OCI-LY3 (cell line): ENCODE measurements around the gene CAMTA1.

ENCODE experiments used
- H2AFZ ChIP-seq: fragments of 200-600, 300-600 bp; shearing (Covaris generic); 2 replicates; pipeline ENCODE4 v1.6.0; 2014; ENCODE audit warnings: antibody characterized with exemption, low read depth, low read length
- H3K27ac ChIP-seq: fragments of 200-600, 300-600 bp; sonication (generic); 2 replicates; pipeline ENCODE4 v1.5.1; 2014; ENCODE audit warnings: mild to moderate bottlenecking, low read length, moderate library complexity, mixed read lengths
- H3K27me3 ChIP-seq: fragments of 200-600, 300-600 bp; sonication (generic); 2 replicates; pipeline ENCODE4 v1.6.1; 2014; ENCODE audit warnings: low read depth, low read length, mixed read lengths
- H3K36me3 ChIP-seq: fragments of 200-600, 300-600 bp; sonication (generic); replicated peaks from 2 replicates; pipeline ENCODE3; 2014; ENCODE audit warnings: low read depth, low read length, mixed read lengths
- H3K4me1 ChIP-seq: fragments of 300-600, 200-600 bp; sonication (generic); 2 replicates; pipeline ENCODE4 v1.6.1; 2014; ENCODE audit warnings: low read length, mixed read lengths
- H3K4me2 ChIP-seq: fragments of 200-600, 300-600 bp; sonication (generic); 2 replicates; pipeline ENCODE4 v1.6.1; 2014; ENCODE audit warnings: low read length, mixed read lengths
- H3K4me3 ChIP-seq: fragments of 300-600, 200-600 bp; sonication (generic); 2 replicates; pipeline ENCODE4 v1.5.1; 2014; ENCODE audit warnings: antibody characterized with exemption, mild to moderate bottlenecking, low read length, moderate library complexity
- H3K79me2 ChIP-seq: fragments of 300-600, 200-600 bp; shearing (Covaris generic); 2 replicates; pipeline ENCODE4 v1.6.1; 2014; ENCODE audit warnings: mild to moderate bottlenecking, low read length, mixed read lengths
- H3K9ac ChIP-seq: fragments of 300-600, 200-600 bp; shearing (Covaris generic); 2 replicates; pipeline ENCODE4 v1.6.0; 2014; ENCODE audit warnings: mild to moderate bottlenecking, low read length, moderate library complexity
- H3K9me3 ChIP-seq: fragments of 200-600, 300-600 bp; shearing (Covaris generic); 2 replicates; pipeline ENCODE4 v1.6.1; 2014; ENCODE audit warnings: low read length, mixed read lengths; ENCODE audit not compliant: insufficient read depth
- H4K20me1 ChIP-seq: fragments of 200-600, 300-600 bp; sonication (generic); 2 replicates; pipeline ENCODE4 v1.6.1; 2016; ENCODE audit warnings: low read length, mixed read lengths; ENCODE audit not compliant: insufficient read depth
- EZH2phosphoT487 ChIP-seq: fragments of 200-600 bp; shearing (Covaris generic); IDR thresholded peaks from 2 replicates; pipeline ENCODE4 v1.6.1; 2018; ENCODE audit warnings: antibody characterized with exemption, mixed run types, low read depth
- TF ChIP-seq, protein P1 (sequence below): fragments of 200-600, 300-600 bp; sonication (generic); IDR thresholded peaks from 2 replicates; pipeline ENCODE4 v1.5.1; 2014; ENCODE audit warnings: antibody characterized with exemption, low read length, low read depth

Gene CAMTA1

DNA sequence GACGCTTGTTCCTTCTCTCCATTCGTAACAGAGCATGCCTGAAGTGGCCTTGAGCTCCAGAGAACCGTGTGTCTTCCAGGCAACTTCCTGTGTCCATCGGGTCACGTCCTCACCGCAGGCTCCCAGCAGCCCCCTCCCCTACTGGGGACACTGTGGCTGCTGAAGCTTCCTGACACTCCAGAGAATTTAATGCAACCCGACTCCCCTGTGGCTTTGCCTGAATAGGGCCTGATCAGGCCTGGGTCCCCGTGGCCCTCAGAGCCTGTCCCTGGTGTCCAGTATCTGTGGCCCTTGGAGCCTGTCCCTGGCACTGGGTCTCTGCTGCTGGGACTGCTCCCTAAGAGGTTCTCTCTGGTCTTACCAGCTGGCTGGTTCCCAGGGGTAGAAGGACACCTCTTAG is 766.2 kb downstream of the CAMTA1 start:
- H3K9ac ChIP-seq, result no peak overlapping the region
- no peak overlapping the region for H3K4me3 ChIP-seq
- H3K27ac ChIP-seq, result no peak overlapping the region
- TF ChIP-seq, protein P1, sequence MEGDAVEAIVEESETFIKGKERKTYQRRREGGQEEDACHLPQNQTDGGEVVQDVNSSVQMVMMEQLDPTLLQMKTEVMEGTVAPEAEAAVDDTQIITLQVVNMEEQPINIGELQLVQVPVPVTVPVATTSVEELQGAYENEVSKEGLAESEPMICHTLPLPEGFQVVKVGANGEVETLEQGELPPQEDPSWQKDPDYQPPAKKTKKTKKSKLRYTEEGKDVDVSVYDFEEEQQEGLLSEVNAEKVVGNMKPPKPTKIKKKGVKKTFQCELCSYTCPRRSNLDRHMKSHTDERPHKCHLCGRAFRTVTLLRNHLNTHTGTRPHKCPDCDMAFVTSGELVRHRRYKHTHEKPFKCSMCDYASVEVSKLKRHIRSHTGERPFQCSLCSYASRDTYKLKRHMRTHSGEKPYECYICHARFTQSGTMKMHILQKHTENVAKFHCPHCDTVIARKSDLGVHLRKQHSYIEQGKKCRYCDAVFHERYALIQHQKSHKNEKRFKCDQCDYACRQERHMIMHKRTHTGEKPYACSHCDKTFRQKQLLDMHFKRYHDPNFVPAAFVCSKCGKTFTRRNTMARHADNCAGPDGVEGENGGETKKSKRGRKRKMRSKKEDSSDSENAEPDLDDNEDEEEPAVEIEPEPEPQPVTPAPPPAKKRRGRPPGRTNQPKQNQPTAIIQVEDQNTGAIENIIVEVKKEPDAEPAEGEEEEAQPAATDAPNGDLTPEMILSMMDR, result no peak
- TF ChIP-seq EZH2phosphoT487, result no peak
- H3K4me2 ChIP-seq, result no peak overlapping the region
- H3K4me1 ChIP-seq, result peaks cover 10% of the 10 kb centered on the region
- H3K79me2 ChIP-seq, result no peaks in the 10 kb centered on the region
- no peak overlapping the region for H2AFZ ChIP-seq
- no peaks in the 10 kb centered on the region for H3K36me3 ChIP-seq
- no peaks in the 10 kb centered on the region for H3K27me3 ChIP-seq
- H4K20me1 ChIP-seq, result no peaks in the 10 kb centered on the region
- no peaks in the 10 kb centered on the region for H3K9me3 ChIP-seq

DNA sequence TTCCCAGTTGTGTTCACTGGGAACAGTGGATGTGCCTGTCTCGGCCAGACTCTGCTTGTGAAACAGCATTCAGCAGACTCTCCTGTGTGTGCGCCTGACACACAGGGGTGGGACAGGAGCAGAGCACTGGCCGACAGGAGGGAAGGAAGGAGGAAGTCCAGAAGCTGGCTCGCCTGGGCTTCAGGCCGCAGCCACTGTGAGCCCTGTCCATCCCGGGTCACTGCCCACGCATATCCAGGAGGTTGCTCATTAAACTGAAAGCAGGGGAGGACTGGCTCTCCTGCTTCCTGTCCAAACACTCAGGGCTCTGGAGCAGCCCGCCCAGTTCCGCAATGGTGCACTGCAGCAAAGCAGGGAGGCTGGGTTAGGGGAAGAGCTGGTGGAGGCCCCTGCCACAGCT is 767.1 kb downstream of the CAMTA1 start:
- H3K4me3 ChIP-seq, result no peak overlapping the region
- no peaks in the 10 kb centered on the region for H3K79me2 ChIP-seq
- H3K9me3 ChIP-seq, result no peaks in the 10 kb centered on the region
- peaks cover 10% of the 10 kb centered on the region for H3K4me1 ChIP-seq
- no peak overlapping the region for H3K4me2 ChIP-seq
- no peaks in the 10 kb centered on the region for H3K36me3 ChIP-seq
- no peak overlapping the region for H3K9ac ChIP-seq
- TF ChIP-seq, protein P1, result no peak
- TF ChIP-seq EZH2phosphoT487, result no peak
- H4K20me1 ChIP-seq, result no peaks in the 10 kb centered on the region
- no peak overlapping the region for H2AFZ ChIP-seq
- no peaks in the 10 kb centered on the region for H3K27me3 ChIP-seq
- no peak overlapping the region for H3K27ac ChIP-seq

DNA sequence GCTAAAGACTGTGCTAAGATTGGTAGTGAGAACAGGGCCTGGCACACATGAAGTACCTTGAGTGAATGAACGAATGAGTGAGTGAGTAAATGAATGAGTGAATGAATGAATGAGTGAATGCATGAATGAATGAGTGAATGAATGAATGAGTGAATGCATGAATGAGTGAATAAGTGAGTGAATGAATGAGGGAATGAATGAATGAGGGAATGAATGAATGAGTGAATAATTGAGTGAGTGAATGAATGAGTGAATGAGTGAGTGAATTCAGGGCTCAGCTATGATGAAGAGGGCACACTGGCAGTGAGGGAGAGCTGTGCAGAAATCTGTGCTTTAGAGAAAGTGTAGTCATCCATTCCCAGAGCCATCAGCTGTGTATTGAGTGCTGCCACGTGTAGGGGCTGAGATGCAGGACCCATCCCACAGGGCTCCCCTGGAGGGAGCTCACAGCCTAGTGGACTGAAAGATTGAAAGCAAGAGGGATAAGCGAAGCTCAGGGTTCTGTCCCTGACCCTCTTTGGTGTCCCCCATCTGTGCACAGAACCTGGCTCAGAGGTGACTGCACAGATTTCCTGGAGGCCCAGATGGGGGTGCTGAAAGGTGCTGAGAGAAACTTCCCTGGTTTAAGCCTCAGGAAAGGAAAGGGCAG is 767.9 kb downstream of the CAMTA1 start:
- H3K36me3 ChIP-seq, result no peaks in the 10 kb centered on the region
- H4K20me1 ChIP-seq, result no peaks in the 10 kb centered on the region
- no peaks in the 10 kb centered on the region for H3K79me2 ChIP-seq
- no peak overlapping the region for H2AFZ ChIP-seq
- TF ChIP-seq, protein P1, result no peak
- TF ChIP-seq EZH2phosphoT487, result no peak
- no peaks in the 10 kb centered on the region for H3K27me3 ChIP-seq
- no peaks in the 10 kb centered on the region for H3K9me3 ChIP-seq
- no peak overlapping the region for H3K4me2 ChIP-seq
- H3K27ac ChIP-seq, result no peak overlapping the region
- H3K4me3 ChIP-seq, result no peak overlapping the region
- H3K4me1 ChIP-seq, result peaks cover 10% of the 10 kb centered on the region
- H3K9ac ChIP-seq, result no peak overlapping the region

DNA sequence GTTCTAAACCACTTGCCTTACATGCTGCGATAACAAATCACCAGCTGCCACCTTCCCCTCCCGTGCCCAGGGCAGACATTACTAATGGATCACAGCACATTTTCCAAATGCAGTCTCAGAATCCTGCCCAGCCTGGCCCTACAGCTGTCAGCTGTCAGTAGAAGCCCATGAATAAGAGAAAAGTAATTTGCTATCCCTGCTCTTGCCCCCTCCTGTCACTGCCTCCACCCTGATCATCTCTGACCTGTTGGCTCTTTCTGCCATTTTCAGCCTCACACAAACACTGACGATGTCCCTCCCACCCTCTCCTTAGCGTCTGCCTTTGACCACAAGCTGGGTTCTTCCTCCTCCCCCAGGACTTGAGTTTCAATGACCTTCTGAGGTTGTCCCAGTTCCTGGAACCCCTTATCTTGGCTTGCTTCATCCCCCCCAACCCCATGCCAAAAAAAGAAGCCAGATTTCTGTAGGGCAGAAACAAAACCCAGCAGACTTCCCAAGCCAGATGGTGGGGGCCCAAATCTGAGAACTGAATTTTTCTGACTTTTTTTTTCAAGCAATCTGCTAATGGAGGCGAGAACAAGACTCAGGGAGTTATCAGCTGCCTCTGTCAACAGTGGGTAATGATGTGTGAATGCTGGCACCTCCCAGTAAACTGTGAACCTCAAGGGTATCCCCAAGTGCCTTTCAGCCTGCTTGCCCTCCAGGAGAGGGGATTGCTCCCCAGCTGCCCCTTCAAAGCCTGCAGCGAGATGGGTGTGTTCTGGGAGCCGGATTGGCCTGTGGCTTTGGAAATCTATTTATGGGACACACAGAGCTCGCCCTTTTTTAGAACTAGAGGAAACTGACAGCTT is 769.4 kb downstream of the CAMTA1 start:
- TF ChIP-seq, protein P1, result no peak
- no peak for TF ChIP-seq EZH2phosphoT487
- Histone ChIP-seq H3K4me2 (no peak overlapping the region), H2AFZ (no peak overlapping the region), H3K9ac (no peak overlapping the region), H3K4me3 (no peak overlapping the region), H3K4me1 (peaks cover 3% of the 10 kb centered on the region), H3K36me3 (no peaks in the 10 kb centered on the region), H4K20me1 (no peaks in the 10 kb centered on the region), H3K9me3 (no peaks in the 10 kb centered on the region), H3K79me2 (no peaks in the 10 kb centered on the region), H3K27me3 (no peaks in the 10 kb centered on the region), H3K27ac (no peak overlapping the region)
